SK-N-SH (cell line): ENCODE results near the gene PARD6A. TPM values are rescaled to one million over a fixed set of nuclear protein-coding genes. Genes with fewer than 3 reads are reported as not detected.

ENCODE experiments used
- CTCF ChIA-PET: fragments of 300-600, 350-600 bp; formaldehyde crosslinking; extraction: SDS; loops from one replicate; lab custom pipeline; 2021; lab: Yijun Ruan, JAX
- POLR2A ChIA-PET: fragments of 350-600 bp; sonication (Branson Sonifier 250); formaldehyde crosslinking; extraction: SDS; loops from one replicate; lab custom pipeline; 2020; ENCODE audit warnings: antibody characterized with exemption, inconsistent platforms; lab: Yijun Ruan, JAX
- DNase-seq: peaks from one replicate; pipeline ENCODE4 v3.0.0; 2012
- H2AFZ ChIP-seq: fragments of 200-600 bp; sonication (generic); 2 replicates; pipeline ENCODE4 v1.8.1; 2016; ENCODE audit warnings: antibody characterized with exemption, mild to moderate bottlenecking, low read depth
- H3F3A ChIP-seq: fragments of 200-600 bp; sonication (generic); replicated peaks from 2 replicates; pipeline ENCODE3; 2016; ENCODE audit warnings: antibody characterized with exemption, mild to moderate bottlenecking; ENCODE audit not compliant: insufficient read depth
- H3K27ac ChIP-seq, 2 experiments: fragments of 200-500 bp in 1 of 2; fragments of 200-600 bp in 1 of 2; sonication (Bioruptor generic) in 1 of 2; sonication (generic), shearing (Covaris generic) in 1 of 2; 2 replicates each; pipeline versions ENCODE4 v1.5.1 to v1.6.1; 2014 to 2016; ENCODE audit warnings: low read depth in 2 of 2, inconsistent platforms in 1 of 2, low read length in 1 of 2, mild to moderate bottlenecking in 1 of 2, mixed read lengths in 1 of 2
- H3K27me3 ChIP-seq: fragments of 200-600 bp; sonication (generic), shearing (Covaris generic); 2 replicates; pipeline ENCODE4 v1.6.1; 2016; ENCODE audit warnings: mixed run types; ENCODE audit not compliant: insufficient read depth
- H3K36me3 ChIP-seq, 2 experiments: fragments of 200-500 bp in 1 of 2; fragments of 200-600 bp in 1 of 2; sonication (Bioruptor generic) in 1 of 2; sonication (generic) in 1 of 2; replicated peaks in 1 of 2; 2 replicates each; pipeline versions ENCODE3 to v1.5.1; 2014 to 2016; ENCODE audit warnings: low read length in 1 of 2, mild to moderate bottlenecking in 1 of 2; ENCODE audit not compliant: insufficient read depth in 2 of 2, control insufficient read depth in 1 of 2
- H3K4me1 ChIP-seq, 2 experiments: fragments of 200-500 bp in 1 of 2; fragments of 200-600 bp in 1 of 2; sonication (Bioruptor generic) in 1 of 2; sonication (generic), shearing (Covaris generic) in 1 of 2; 2 replicates each; pipeline versions ENCODE4 v1.5.1 to v1.6.1; 2014 to 2016; ENCODE audit warnings: low read depth in 1 of 2, low read length in 1 of 2, mixed run types in 1 of 2; ENCODE audit not compliant: insufficient read depth in 2 of 2, control insufficient read depth in 1 of 2
- H3K4me2 ChIP-seq: fragments of 200-600 bp; sonication (generic), shearing (Covaris generic); 2 replicates; pipeline ENCODE4 v1.6.1; 2017; ENCODE audit warnings: mixed run types
- H3K4me3 ChIP-seq, 2 experiments: fragments of 200-500 bp in 1 of 2; fragments of 200-600 bp in 1 of 2; sonication (Bioruptor generic) in 1 of 2; sonication (generic), shearing (Covaris generic) in 1 of 2; 2 replicates each; pipeline versions ENCODE4 v1.5.1 to v1.8.1; 2014 to 2016; ENCODE audit warnings: low read depth in 2 of 2, inconsistent platforms in 1 of 2, low read length in 1 of 2, mild to moderate bottlenecking in 1 of 2, mixed read lengths in 1 of 2, moderate library complexity in 1 of 2
- H3K79me2 ChIP-seq: fragments of 200-600 bp; sonication (generic); 2 replicates; pipeline ENCODE4 v1.8.1; 2017; ENCODE audit warnings: mild to moderate bottlenecking; ENCODE audit not compliant: insufficient read depth
- H3K9ac ChIP-seq: fragments of 200-600 bp; sonication (generic); 2 replicates; pipeline ENCODE4 v1.6.1; 2017; ENCODE audit warnings: mixed run types
- H3K9me2 ChIP-seq: fragments of 200-600 bp; sonication (generic); 2 replicates; pipeline ENCODE4 v1.6.1; 2017; ENCODE audit warnings: mixed run types
- H3K9me3 ChIP-seq: fragments of 200-600 bp; sonication (generic); 2 replicates; pipeline ENCODE4 v1.6.1; 2017; ENCODE audit warnings: mixed run types, mild to moderate bottlenecking, moderate library complexity
- H4K20me1 ChIP-seq: fragments of 200-600 bp; sonication (generic); 2 replicates; pipeline ENCODE4 v1.6.1; 2017; ENCODE audit warnings: mild to moderate bottlenecking, mixed run types; ENCODE audit not compliant: insufficient read depth
- EP300 ChIP-seq, 2 experiments: IDR thresholded peaks; 2 replicates each; pipeline versions ENCODE4 v1.4.0 to v1.6.1; 2012; ENCODE audit warnings: borderline replicate concordance in 1 of 2, low read depth in 1 of 2, low read length in 1 of 2
- FOXJ3 ChIP-seq: sonication (generic); formaldehyde crosslinking; IDR thresholded peaks from 2 replicates; pipeline ENCODE4 v1.5.1; 2020; ENCODE audit warnings: mild to moderate bottlenecking, missing genetic modification reagents
- FOXM1 ChIP-seq: IDR thresholded peaks from 2 replicates; pipeline ENCODE4 v1.4.0; 2012; ENCODE audit warnings: low read depth, mild to moderate bottlenecking
- JUND ChIP-seq: IDR thresholded peaks from 2 replicates; pipeline ENCODE4 v1.4.0; 2012
- MXI1 ChIP-seq: IDR thresholded peaks from 2 replicates; pipeline ENCODE4 v1.6.1; 2012; ENCODE audit warnings: mild to moderate bottlenecking, low read depth, low read length, improper control_type of control experiment
- NFIC ChIP-seq: IDR thresholded peaks from 2 replicates; pipeline ENCODE4 v1.4.0; 2012; ENCODE audit warnings: borderline replicate concordance
- PBX3 ChIP-seq: IDR thresholded peaks from 2 replicates; pipeline ENCODE4; 2012
- RAD21 ChIP-seq: IDR thresholded peaks from 2 replicates; pipeline ENCODE4 v1.6.1; 2012; ENCODE audit warnings: mild to moderate bottlenecking, low read length
- RCOR1 ChIP-seq: fragments of 150-350 bp; IDR thresholded peaks from 2 replicates; pipeline ENCODE4 v1.6.1; 2017; ENCODE audit warnings: antibody characterized with exemption, low read length
- RFX5 ChIP-seq: IDR thresholded peaks from 2 replicates; pipeline ENCODE4 v1.6.1; 2012; ENCODE audit warnings: mild to moderate bottlenecking, improper control_type of control experiment, low read length
- RXRA ChIP-seq: IDR thresholded peaks from 2 replicates; pipeline ENCODE4 v1.4.0; 2012; ENCODE audit warnings: low read depth, mild to moderate bottlenecking, borderline replicate concordance
- SIN3A ChIP-seq: IDR thresholded peaks from 2 replicates; pipeline ENCODE4 v1.6.1; 2012; ENCODE audit warnings: low read depth, mild to moderate bottlenecking, low read length, moderate library complexity, borderline replicate concordance
- SMC3 ChIP-seq: IDR thresholded peaks from 2 replicates; pipeline ENCODE4 v1.6.1; 2012; ENCODE audit warnings: low read depth, low read length, improper control_type of control experiment
- TCF12 ChIP-seq: IDR thresholded peaks from 2 replicates; pipeline ENCODE4 v1.4.0; 2012
- YY1 ChIP-seq: IDR thresholded peaks from 2 replicates; pipeline ENCODE4 v1.4.0; 2012; ENCODE audit warnings: low read depth, mild to moderate bottlenecking
- WGBS: methylation state at CpG from one replicate; pipeline ENCODE4 v1.1.6; 2017; ENCODE audit warnings: low lambda C conversion rate; 5-methylcytosine and 5-hydroxymethylcytosine counted together
- polyA plus RNA-seq, 3 experiments: library from polyadenylated mRNA; depleted of rRNA; stranded (reverse); fragments of >200 nt; gene quantifications; 2 replicates each; pipeline ENCODE4 v1.2.3, GENCODE V29; 2012
- TF ChIP-seq, protein P1 (sequence below): fragments of 200-600 bp; sonication (generic); IDR thresholded peaks from 2 replicates; pipeline ENCODE4 v1.6.1; 2017; ENCODE audit warnings: antibody characterized with exemption, mild to moderate bottlenecking, moderate library complexity

The PARD6A gene
- polyA plus RNA-seq, 1 of the 3 experiments (the other 2 are of a cell fraction): 9.0 TPM

GRCh38 chr16:67673712-67674580, 13.2 kb downstream of the PARD6A start:
- H3K9me2 ChIP-seq: no peaks in the 10 kb centered on the region
- H3K36me3 ChIP-seq: peaks cover 5 to 10% of the 10 kb centered on the region in 2 experiments
- 78% methylated on average over 17 of the region's 21 CpGs for WGBS
- no peaks in the 10 kb centered on the region for H4K20me1 ChIP-seq
- CTCF ChIA-PET: interaction anchor here (0.7 to 18.3 kb wide), 19 partner anchors 8 to 395 kb away, joined by 3 to 246 read pairs (median 8); partner anchors contain the start of genes ATP6V0D1, CARMIL2, CTCF and GFOD2
- H3K9me3 ChIP-seq: no peaks in the 10 kb centered on the region
- H3K27ac ChIP-seq: peak overlapping the region; percentile 32 to 69; a peak in 3 of 4 replicates
- POLR2A ChIA-PET: no interaction called here
- H3K4me1 ChIP-seq: peaks cover 15 to 26% of the 10 kb centered on the region in 2 experiments; a peak in 2 of 4 replicates
- no peaks in the 10 kb centered on the region for H3K79me2 ChIP-seq
- no peak overlapping the region for H3K4me3 ChIP-seq
- H3K9ac ChIP-seq: no peak overlapping the region
- DNase-seq: peak; percentile 66
- no peak overlapping the region for H2AFZ ChIP-seq
- H3K27me3 ChIP-seq: no peaks in the 10 kb centered on the region
- H3F3A ChIP-seq: no peaks in the 10 kb centered on the region
- TF ChIP-seq NFIC (peak; percentile 65), JUND (no peak)
- no peak overlapping the region for H3K4me2 ChIP-seq

DNA sequence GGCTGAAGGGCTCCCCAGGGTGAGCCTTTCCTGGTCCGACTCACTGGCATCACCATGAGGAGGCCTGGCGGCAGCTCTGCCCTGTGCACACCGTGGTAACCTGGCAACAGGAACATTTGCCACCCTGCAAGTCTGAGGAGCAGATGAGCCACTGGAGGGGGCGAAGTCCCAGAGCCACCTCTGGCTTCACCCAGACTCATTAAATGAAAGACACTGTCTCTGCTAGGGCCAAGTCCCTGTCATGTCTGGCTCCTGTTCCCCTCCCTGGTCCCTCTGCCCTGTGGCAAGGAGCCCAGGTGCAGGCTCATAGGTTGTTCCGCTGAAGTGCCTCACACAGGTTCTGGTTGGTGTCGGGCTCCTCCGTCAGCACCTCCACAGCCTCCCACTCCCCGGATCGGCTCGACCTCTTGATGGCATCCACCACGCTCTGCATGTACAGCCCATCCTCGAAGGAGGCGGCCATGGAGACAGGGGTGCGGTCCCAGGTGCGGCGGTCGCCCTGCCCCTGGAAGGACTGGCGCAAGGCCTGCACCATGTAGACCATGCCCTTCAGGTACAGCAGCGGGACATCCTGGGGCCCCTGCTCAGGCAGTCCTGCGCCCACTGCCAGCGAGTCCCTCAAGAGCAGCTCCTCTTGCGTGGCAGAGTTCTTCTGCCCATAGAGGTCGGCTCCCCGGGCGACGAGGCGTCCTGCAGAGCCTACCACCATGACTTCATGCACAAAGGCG, 14.3 kb downstream of the PARD6A start:
- H3K4me3 ChIP-seq: no peak overlapping the region
- no peaks in the 10 kb centered on the region for H3F3A ChIP-seq
- H3K27ac ChIP-seq: peak overlapping the region in 1 of 2 experiments; percentile 8; a peak in 1 of 4 replicates
- no peaks in the 10 kb centered on the region for H4K20me1 ChIP-seq
- no peak overlapping the region for H3K4me2 ChIP-seq
- no peak for TF ChIP-seq RFX5
- DNase-seq: no peak
- H3K4me1 ChIP-seq: peaks cover 15 to 26% of the 10 kb centered on the region in 2 experiments; a peak in 2 of 4 replicates
- no peaks in the 10 kb centered on the region for H3K9me3 ChIP-seq
- CTCF ChIA-PET: interaction anchor here (0.6 to 6.3 kb wide), 4 partner anchors 77 to 154 kb away, joined by 3 to 40 read pairs (median 3); no protein-coding TSS in a partner anchor
- H3K27me3 ChIP-seq: no peaks in the 10 kb centered on the region
- no peaks in the 10 kb centered on the region for H3K9me2 ChIP-seq
- H3K36me3 ChIP-seq: peaks cover 5 to 10% of the 10 kb centered on the region in 2 experiments
- no peak overlapping the region for H3K9ac ChIP-seq
- WGBS: 93% methylated on average over 16 of the region's 28 CpGs
- H3K79me2 ChIP-seq: no peaks in the 10 kb centered on the region
- no peak overlapping the region for H2AFZ ChIP-seq
- POLR2A ChIA-PET: no interaction called here

GRCh38 chr16:67675579-67675935, 14.8 kb downstream of the PARD6A start:
- Histone ChIP-seq H3K79me2 (no peaks in the 10 kb centered on the region), H3K9ac (no peak overlapping the region), H3F3A (no peaks in the 10 kb centered on the region), H3K9me3 (no peaks in the 10 kb centered on the region), H3K4me3 (no peak overlapping the region), H3K4me1 (peaks cover 15 to 26% of the 10 kb centered on the region in 2 experiments; a peak in 2 of 4 replicates), H3K4me2 (no peak overlapping the region), H3K9me2 (no peaks in the 10 kb centered on the region), H3K36me3 (peaks cover 5 to 10% of the 10 kb centered on the region in 2 experiments), H3K27ac (no peak overlapping the region), H4K20me1 (no peaks in the 10 kb centered on the region), H2AFZ (no peak overlapping the region), H3K27me3 (no peaks in the 10 kb centered on the region)
- WGBS: 97% methylated on average over 6 of the region's 17 CpGs
- ChIA-PET CTCF (interaction anchor here (0.6 kb wide), 1 partner anchor 76 kb away, joined by 3 read pairs; no protein-coding TSS in a partner anchor), POLR2A (interaction anchor here (0.5 kb wide), 1 partner anchor 262 kb away, joined by 3 read pairs; no protein-coding TSS in a partner anchor)
- DNase-seq: no peak
- no peak for TF ChIP-seq TCF12
- no peak for TF ChIP-seq RAD21
- no peak for TF ChIP-seq RFX5
- TF ChIP-seq YY1: no peak
- no peak for TF ChIP-seq SIN3A
- no peak for TF ChIP-seq FOXJ3 (CRISPR knock-in tag)
- TF ChIP-seq RXRA: no peak
- no peak for TF ChIP-seq SMC3
- TF ChIP-seq MXI1: no peak
- no peak for TF ChIP-seq EP300 (IDR thresholded peaks at IDR 0.05; ENCODE audit: borderline replicate concordance in 1 of 2, low read depth in 1 of 2, low read length in 1 of 2)
- TF ChIP-seq PBX3: no peak
- TF ChIP-seq NFIC: no peak
- TF ChIP-seq RCOR1: no peak
- no peak for TF ChIP-seq JUND
- TF ChIP-seq, protein P1, sequence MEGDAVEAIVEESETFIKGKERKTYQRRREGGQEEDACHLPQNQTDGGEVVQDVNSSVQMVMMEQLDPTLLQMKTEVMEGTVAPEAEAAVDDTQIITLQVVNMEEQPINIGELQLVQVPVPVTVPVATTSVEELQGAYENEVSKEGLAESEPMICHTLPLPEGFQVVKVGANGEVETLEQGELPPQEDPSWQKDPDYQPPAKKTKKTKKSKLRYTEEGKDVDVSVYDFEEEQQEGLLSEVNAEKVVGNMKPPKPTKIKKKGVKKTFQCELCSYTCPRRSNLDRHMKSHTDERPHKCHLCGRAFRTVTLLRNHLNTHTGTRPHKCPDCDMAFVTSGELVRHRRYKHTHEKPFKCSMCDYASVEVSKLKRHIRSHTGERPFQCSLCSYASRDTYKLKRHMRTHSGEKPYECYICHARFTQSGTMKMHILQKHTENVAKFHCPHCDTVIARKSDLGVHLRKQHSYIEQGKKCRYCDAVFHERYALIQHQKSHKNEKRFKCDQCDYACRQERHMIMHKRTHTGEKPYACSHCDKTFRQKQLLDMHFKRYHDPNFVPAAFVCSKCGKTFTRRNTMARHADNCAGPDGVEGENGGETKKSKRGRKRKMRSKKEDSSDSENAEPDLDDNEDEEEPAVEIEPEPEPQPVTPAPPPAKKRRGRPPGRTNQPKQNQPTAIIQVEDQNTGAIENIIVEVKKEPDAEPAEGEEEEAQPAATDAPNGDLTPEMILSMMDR: no peak
- TF ChIP-seq FOXM1: no peak
